Neutrophil (primary cell): ENCODE results near the gene NR4A3.

Experiments used
- H3K27ac ChIP-seq: fragments of 200-600 bp; sonication (generic); 2 replicates; pipeline ENCODE4 v1.5.1; 2016; ENCODE audit warnings: mild to moderate bottlenecking, moderate library complexity
- H3K27me3 ChIP-seq: fragments of 200-600 bp; sonication (generic); 2 replicates; pipeline ENCODE4 v1.6.0; 2016; ENCODE audit warnings: mild to moderate bottlenecking
- H3K36me3 ChIP-seq: fragments of 200-600 bp; sonication (generic); 2 replicates; pipeline ENCODE4 v1.5.1; 2017
- H3K4me1 ChIP-seq, 2 experiments: fragments of 200-600 bp in 1 of 2; sonication (generic) in 1 of 2; 1 replicate in 1 of 2; 2 replicates in 1 of 2; pipeline versions ENCODE4 v1.5.1 to v1.6.1; 2013 to 2016; ENCODE audit warnings: low read depth in 1 of 2, low read length in 1 of 2, mild to moderate bottlenecking in 1 of 2, moderate library complexity in 1 of 2; ENCODE audit not compliant: control insufficient read depth in 1 of 2, insufficient read depth in 1 of 2
- H3K4me3 ChIP-seq, 2 experiments: fragments of 200-600 bp in 1 of 2; sonication (generic) in 1 of 2; 1 replicate in 1 of 2; 2 replicates in 1 of 2; pipeline ENCODE4 v1.5.1; 2013 to 2016; ENCODE audit warnings: low read depth in 1 of 2, low read length in 1 of 2, mild to moderate bottlenecking in 1 of 2, moderate library complexity in 1 of 2
- H3K9me3 ChIP-seq: fragments of 200-600 bp; sonication (generic); 2 replicates; pipeline ENCODE4 v1.5.1; 2016
- CTCF ChIP-seq: fragments of 200-600 bp; sonication (generic); IDR thresholded peaks from 2 replicates; pipeline ENCODE4 v1.5.1; 2016; ENCODE audit warnings: antibody characterized with exemption

The NR4A3 gene

GRCh38 chr9:99870126-99870525 lies 48.4 kb downstream of the NR4A3 start:
- no peaks in the 10 kb centered on the region for H3K4me1 ChIP-seq
- no peaks in the 10 kb centered on the region for H3K27me3 ChIP-seq
- no peak overlapping the region for H3K27ac ChIP-seq
- TF ChIP-seq CTCF = no peak
- H3K4me3 ChIP-seq = no peak overlapping the region
- no peaks in the 10 kb centered on the region for H3K36me3 ChIP-seq
- H3K9me3 ChIP-seq = no peaks in the 10 kb centered on the region

GRCh38 chr9:99873531-99873930 lies 51.8 kb downstream of the NR4A3 start:
- no peak for TF ChIP-seq CTCF
- H3K4me1 ChIP-seq = no peaks in the 10 kb centered on the region
- H3K27ac ChIP-seq = no peak overlapping the region
- no peak overlapping the region for H3K4me3 ChIP-seq
- H3K36me3 ChIP-seq = no peaks in the 10 kb centered on the region
- H3K9me3 ChIP-seq = no peaks in the 10 kb centered on the region
- no peaks in the 10 kb centered on the region for H3K27me3 ChIP-seq

DNA sequence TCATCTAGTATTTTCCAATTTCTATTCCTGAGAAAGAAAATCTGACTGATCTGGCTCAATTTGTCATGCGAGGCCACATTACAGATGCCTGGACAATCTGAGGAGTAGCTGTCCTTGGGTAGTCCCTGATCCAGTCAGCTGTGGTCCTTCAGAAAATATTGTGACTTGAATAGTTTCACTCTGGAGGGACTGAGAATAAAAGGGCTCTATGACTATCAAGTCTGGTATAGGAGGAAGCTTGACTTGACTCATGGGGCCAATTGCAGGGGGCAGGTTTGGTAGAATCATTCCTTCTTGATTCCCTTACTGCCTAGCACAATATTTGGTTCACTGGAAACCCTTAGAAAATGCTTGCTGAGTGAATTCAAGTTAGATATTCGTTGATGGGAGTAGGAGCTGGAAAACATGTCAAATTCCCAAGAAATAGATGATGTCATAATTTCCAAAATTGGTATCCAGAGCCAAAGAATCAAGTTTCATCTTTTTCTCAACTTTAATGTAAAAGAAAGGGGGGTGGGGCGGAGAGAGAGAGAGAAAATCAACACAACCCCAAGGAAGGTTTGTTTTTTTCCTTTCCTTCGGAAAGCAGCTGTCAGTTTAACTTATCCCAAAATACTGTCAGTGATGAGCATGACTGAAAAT lies 52.4 kb downstream of the NR4A3 start:
- H3K27ac ChIP-seq = no peak overlapping the region
- H3K9me3 ChIP-seq = no peaks in the 10 kb centered on the region
- no peaks in the 10 kb centered on the region for H3K4me1 ChIP-seq
- TF ChIP-seq CTCF = no peak
- H3K27me3 ChIP-seq = no peaks in the 10 kb centered on the region
- no peak overlapping the region for H3K4me3 ChIP-seq
- H3K36me3 ChIP-seq = no peaks in the 10 kb centered on the region

DNA sequence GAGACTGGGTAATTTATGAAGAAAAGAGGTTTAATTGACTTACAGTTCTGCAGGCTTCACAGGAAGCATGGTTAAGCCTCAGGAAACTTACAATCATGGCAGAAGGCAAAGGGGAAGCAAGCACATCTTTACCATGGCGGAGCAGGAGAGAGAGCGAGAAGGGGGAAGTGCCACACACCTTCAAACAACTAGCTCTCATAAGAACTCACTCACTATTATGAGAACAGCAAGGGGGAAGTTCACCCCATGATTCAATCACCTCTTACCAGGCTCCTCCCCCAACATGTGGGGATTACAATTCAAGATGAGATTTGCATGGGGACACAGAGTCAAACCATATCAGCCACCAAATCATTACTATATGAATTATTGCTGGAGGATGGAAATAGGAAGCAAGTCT lies 54.5 kb downstream of the NR4A3 start:
- H3K4me3 ChIP-seq = no peak overlapping the region
- H3K27ac ChIP-seq = no peak overlapping the region
- H3K4me1 ChIP-seq = no peaks in the 10 kb centered on the region
- no peaks in the 10 kb centered on the region for H3K27me3 ChIP-seq
- no peaks in the 10 kb centered on the region for H3K9me3 ChIP-seq
- H3K36me3 ChIP-seq = no peaks in the 10 kb centered on the region
- no peak for TF ChIP-seq CTCF

- H3K27ac ChIP-seq = no peak overlapping the region
- no peak for TF ChIP-seq CTCF
- H3K4me1 ChIP-seq = no peaks in the 10 kb centered on the region
- H3K36me3 ChIP-seq = no peaks in the 10 kb centered on the region
- H3K27me3 ChIP-seq = no peaks in the 10 kb centered on the region
- H3K4me3 ChIP-seq = no peak overlapping the region
- no peaks in the 10 kb centered on the region for H3K9me3 ChIP-seq
These were observed 57.0 kb downstream of the NR4A3 start for GRCh38 chr9:99878651-99879050.

- Histone ChIP-seq H3K9me3 (no peaks in the 10 kb centered on the region), H3K36me3 (no peaks in the 10 kb centered on the region), H3K4me3 (no peak overlapping the region), H3K27ac (no peak overlapping the region), H3K4me1 (no peaks in the 10 kb centered on the region), H3K27me3 (no peaks in the 10 kb centered on the region)
- TF ChIP-seq CTCF = no peak
These were observed 60.1 kb downstream of the NR4A3 start for GRCh38 chr9:99881769-99882168.
